OCI-LY7 (cell line): Measurements from ENCODE around the gene C3orf52.

ENCODE experiments used
- EZH2phosphoT487 ChIP-seq: fragments of 200-600 bp; sonication (generic); IDR thresholded peaks from 2 replicates; pipeline ENCODE4 v1.6.1; 2018; ENCODE audit warnings: low read depth, borderline replicate concordance, mild to moderate bottlenecking, mixed run types, antibody characterized with exemption, low read length, moderate library complexity, mixed read lengths
- TF ChIP-seq, protein P1 (sequence below): fragments of 200-600 bp; sonication (generic); conservative IDR thresholded peaks from 2 replicates; pipeline ENCODE4 v1.5.1; 2014; ENCODE audit warnings: mild to moderate bottlenecking, antibody characterized with exemption, low read length, moderate library complexity, mixed read lengths

DNA sequence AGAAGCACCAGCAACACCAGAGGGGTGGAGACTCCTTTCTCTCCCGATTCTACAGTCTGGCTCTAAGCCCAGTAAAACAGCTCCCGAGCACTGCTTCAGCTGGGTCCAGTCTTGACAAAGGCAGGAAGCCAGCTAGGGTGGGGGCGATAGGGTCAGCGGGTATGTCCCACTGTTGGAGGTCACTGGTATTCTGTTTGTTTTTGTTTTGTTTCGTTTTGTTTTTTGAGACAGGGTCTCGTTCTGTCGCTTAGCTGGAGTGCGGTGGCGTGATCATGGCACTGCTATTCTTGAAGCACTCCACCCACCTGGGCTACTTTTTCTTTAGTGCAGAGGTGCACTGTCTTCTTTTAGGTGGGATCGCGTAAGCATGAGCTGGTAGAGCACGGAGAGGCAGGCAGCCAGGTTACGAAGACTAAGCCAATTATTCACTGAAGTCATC lies 30.6 kb downstream of the C3orf52 start:
- TF ChIP-seq, protein P1, sequence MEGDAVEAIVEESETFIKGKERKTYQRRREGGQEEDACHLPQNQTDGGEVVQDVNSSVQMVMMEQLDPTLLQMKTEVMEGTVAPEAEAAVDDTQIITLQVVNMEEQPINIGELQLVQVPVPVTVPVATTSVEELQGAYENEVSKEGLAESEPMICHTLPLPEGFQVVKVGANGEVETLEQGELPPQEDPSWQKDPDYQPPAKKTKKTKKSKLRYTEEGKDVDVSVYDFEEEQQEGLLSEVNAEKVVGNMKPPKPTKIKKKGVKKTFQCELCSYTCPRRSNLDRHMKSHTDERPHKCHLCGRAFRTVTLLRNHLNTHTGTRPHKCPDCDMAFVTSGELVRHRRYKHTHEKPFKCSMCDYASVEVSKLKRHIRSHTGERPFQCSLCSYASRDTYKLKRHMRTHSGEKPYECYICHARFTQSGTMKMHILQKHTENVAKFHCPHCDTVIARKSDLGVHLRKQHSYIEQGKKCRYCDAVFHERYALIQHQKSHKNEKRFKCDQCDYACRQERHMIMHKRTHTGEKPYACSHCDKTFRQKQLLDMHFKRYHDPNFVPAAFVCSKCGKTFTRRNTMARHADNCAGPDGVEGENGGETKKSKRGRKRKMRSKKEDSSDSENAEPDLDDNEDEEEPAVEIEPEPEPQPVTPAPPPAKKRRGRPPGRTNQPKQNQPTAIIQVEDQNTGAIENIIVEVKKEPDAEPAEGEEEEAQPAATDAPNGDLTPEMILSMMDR = no peak
- TF ChIP-seq EZH2phosphoT487 = no peak
